ENCODE data around the gene NSUN6.

DNA sequence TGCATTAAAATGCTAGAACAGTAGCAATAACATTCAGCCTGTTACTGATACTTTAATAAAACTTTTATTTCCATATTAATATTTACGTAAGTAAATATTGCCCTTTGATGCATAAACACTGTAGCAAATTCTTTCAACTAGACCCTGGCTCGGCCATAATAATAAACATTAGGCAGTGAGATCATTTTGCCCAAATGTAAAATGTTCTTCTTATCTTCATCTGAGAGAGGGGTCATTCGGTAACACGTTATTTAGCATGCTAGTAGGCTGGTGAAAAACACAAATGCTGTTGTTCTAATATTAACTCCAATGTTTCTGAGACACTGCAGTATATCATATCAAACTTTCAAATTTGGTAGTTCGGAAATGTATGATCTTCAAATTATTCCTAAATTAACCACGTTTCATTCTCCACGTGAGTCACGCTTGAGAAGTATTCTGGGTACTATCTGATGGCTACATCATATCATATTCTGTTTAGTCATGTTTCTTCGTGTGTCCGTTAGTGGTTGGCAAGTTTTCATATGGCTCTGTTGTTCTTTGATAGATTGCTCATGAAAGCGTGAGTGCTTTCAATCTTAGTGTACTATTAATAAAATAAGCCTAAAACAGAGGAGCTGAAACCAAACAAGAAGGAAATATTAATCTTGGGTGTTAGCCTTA, 145.8 kb downstream of the NSUN6 start:
- TF ChIP-seq POLR2A (IDR thresholded peaks at IDR 0.05; ENCODE audit: low read length) (no peak), GATA1 (IDR thresholded peaks at IDR 0.05; ENCODE audit: low read depth, low read length) (no peak)

All from erythroblast (primary cell).